Heart left ventricle (tissue), 16 donors: Measurements from ENCODE around the gene PNKP. TPM values are rescaled to one million over a fixed set of nuclear protein-coding genes. Genes with fewer than 3 reads are reported as not detected.

Source experiments
- ATAC-seq, 4 donors: fragments of 200-7000 bp; cut with Tn5 transposase; one replicate each; pipeline ENCODE4 v1.9.1; 2020 to 2022; ENCODE audit warnings: moderate library complexity in 4 of 4, mild to moderate bottlenecking in 3 of 4, moderate number of reproducible peaks in 1 of 4
- DNase-seq, 5 donors: peaks; one replicate each; pipeline ENCODE4 v3.0.0-alpha.2; 2020
- H3K27ac ChIP-seq, 12 donors: fragments of 200-600 bp; sonication (generic) in 4 of 12; one replicate each; pipeline versions ENCODE4 v1.5.0 to v1.8.0; 2016 to 2022; ENCODE audit warnings: mild to moderate bottlenecking in 2 of 12
- H3K27me3 ChIP-seq, 9 donors: fragments of 200-600 bp; sonication (generic) in 2 of 9; one replicate each; pipeline versions ENCODE4 v1.5.1 to v1.8.0; 2016 to 2022; ENCODE audit warnings: mild to moderate bottlenecking in 3 of 9
- H3K36me3 ChIP-seq, 9 donors: fragments of 200-600 bp; sonication (generic) in 2 of 9; one replicate each; pipeline versions ENCODE4 v1.5.0 to v1.8.0; 2018 to 2022; ENCODE audit warnings: mild to moderate bottlenecking in 2 of 9
- H3K4me1 ChIP-seq, 12 donors: fragments of 200-600 bp; sonication (generic) in 4 of 12; one replicate each; pipeline versions ENCODE4 v1.5.0 to v1.8.0; 2016 to 2022; ENCODE audit warnings: mild to moderate bottlenecking in 3 of 12
- H3K4me3 ChIP-seq, 12 donors: fragments of 200-600 bp; sonication (generic) in 4 of 12; one replicate each; pipeline versions ENCODE4 v1.5.0 to v1.8.0; 2017 to 2022; ENCODE audit warnings: mild to moderate bottlenecking in 9 of 12, moderate library complexity in 4 of 12
- H3K9me3 ChIP-seq, 12 donors: fragments of 200-600 bp; sonication (generic) in 4 of 12; one replicate each; pipeline versions ENCODE4 v1.5.0 to v1.8.0; 2016 to 2022; ENCODE audit warnings: mild to moderate bottlenecking in 1 of 12
- CTCF ChIP-seq, 12 donors: fragments of 200-600 bp; sonication (generic) in 4 of 12; IDR thresholded peaks; one replicate each; pipeline versions ENCODE4 v1.5.0 to v1.8.0; 2018 to 2022; ENCODE audit warnings: antibody characterized with exemption in 12 of 12, mild to moderate bottlenecking in 5 of 12
- POLR2A ChIP-seq, 2 donors: fragments of 450-650 bp; IDR thresholded peaks; one replicate each; pipeline ENCODE4 v1.6.1; 2017; ENCODE audit warnings: antibody characterized with exemption in 2 of 2, mild to moderate bottlenecking in 2 of 2, moderate library complexity in 2 of 2
- WGBS, 4 donors: extraction: QIAGEN DNeasy Blood & Tissue Kit in 2 of 4; methylation state at CpG; one replicate each; pipeline versions ENCODE4 v1.1.5 to v1.1.7; 2013 to 2018; 5-methylcytosine and 5-hydroxymethylcytosine counted together
- intact Hi-C, 10 donors: fragments of 100-400 bp; cut with DNase I; formaldehyde crosslinking; loops; one replicate each; pipeline versions ENCODE4 v1.11.1 to v1.14.2; 2022
- polyA plus RNA-seq, 2 donors: library from polyadenylated mRNA; stranded (reverse); fragments of 200-250 nt; gene quantifications; one replicate each; pipeline ENCODE4 v1.2.3, GENCODE V29; 2013
- total RNA-seq, 9 donors: library from RNA; depleted of rRNA in 2 of 9; stranded (reverse); fragments of >200 nt in 2 of 9; fragmentation: NEBNext Ultra II Directional in 3 of 9; extraction: Animal tissue kit (Norgen Biotek cat#: 25700) in 3 of 9; gene quantifications; one replicate each; pipeline versions ENCODE4 v1.1.0 to v1.2.4, GENCODE V29; 2016 to 2023
- donor health status: ischemic (EF 13 %, LVEDD 7.1; RV severe dilation, severe dysfunction).
- donor health status: healthy with polysubstance abuse.
- donor health status: DM: no; HTN: yes; CAD: no.
- donor health status: DM: no; HTN: no; CAD: no.
- donor health status: ischemic (EF 25% LVEDD 6.9; RV normal size, moderate dysfunction).
- donor health status: ischemic (EF 25% LVEDD 5.7; RV mildly dilated, moderate dysfunction).
- donor health status: healthy.
- donor health status: DM: yes; HTN: yes; CAD: no.
- donor health status: ischemic (EF 35%, LVEDD 5.7; RV mildly dilated, moderate dysfunction).
- donor health status: nonischemic (EF 11% LVEDD 7.7; RV severe dilation, severe dysfunction).
- donor health status: DM: yes; HTN: yes; CAD: no.
- donor health status: PGD.
- donor health status: ischemic (EF 29% LVEDD 5.4; RV normal size, mild dysfunction).
- donor health status: nonischemic (EF 23%, LVEDD 6.1; RV moderate dilation, normal function).

Gene PNKP
- total and polyA plus RNA-seq, 11 donors, result 26.6 to 57.0 (median 36.8) TPM

GRCh38 chr19:49851456-49852259 lies 15.7 kb downstream of the PNKP start:
- no peak for ATAC-seq
- TF ChIP-seq CTCF (IDR thresholded peaks at IDR 0.05) (peak in 1 of 12 donors; percentile 6), POLR2A (IDR thresholded peaks at IDR 0.05) (no peak)
- intact Hi-C loops, result loop anchor here in 6 of 10 donors (2.0 to 5.0 kb wide), 4 partner anchors 15 to 39 kb away; partner anchors contain the start of genes MED25 (in 4 of the 6), FUZ (in 1 of the 6) and PNKP (in 1 of the 6)
- Histone ChIP-seq H3K4me1 (peaks cover 3 to 42% (median 25%) of the 10 kb centered on the region in 12 donors), H3K27ac (peak overlapping the region; percentile 93 to 100 (median 99)), H3K9me3 (peaks cover 0 to 9% (median 0%) of the 10 kb centered on the region in 12 donors), H3K4me3 (peak overlapping the region; percentile 60 to 99 (median 76)), H3K27me3 (no peaks in the 10 kb centered on the region), H3K36me3 (peaks cover 0 to 25% (median 20%) of the 10 kb centered on the region in 9 donors)
- peak in 1 of 5 donors; percentile 58 for DNase-seq
- 2 to 10% (median 5%) methylated on average over 17 to 78 of the region's 78 CpGs for WGBS, 4 donors

GRCh38 chr19:49850487-49851342 lies 16.7 kb downstream of the PNKP start, which contains the start of gene PTOV1:
Gene PTOV1, plus strand, starts transcription at chr19:49851159.
- ATAC-seq (peak; percentile 94 to 97 (median 94)), DNase-seq (peak; percentile 92 to 96 (median 93))
- intact Hi-C loops, result loop anchor here in 6 of 10 donors (1.0 to 5.0 kb wide), 6 partner anchors 16 to 173 kb away; partner anchors contain the start of genes MED25 (in 4 of the 6), FUZ (in 1 of the 6), PNKP (in 1 of the 6) and PRMT1 (in 1 of the 6)
- Histone ChIP-seq H3K36me3 (peaks cover 0 to 16% (median 11%) of the 10 kb centered on the region in 9 donors), H3K4me3 (peak within 1 kb of the TSS; percentile 60 to 99 (median 76)), H3K9me3 (peaks cover 0 to 9% (median 0%) of the 10 kb centered on the region in 12 donors), H3K4me1 (peaks cover 3 to 42% (median 25%) of the 10 kb centered on the region in 12 donors), H3K27ac (peak within 1 kb of the TSS; percentile 93 to 100 (median 99)), H3K27me3 (no peaks in the 10 kb centered on the region)
- 1% methylated on average over 36 to 98 of the region's 98 CpGs for WGBS, 4 donors
- peak; percentile 29 to 86 for TF ChIP-seq POLR2A (IDR thresholded peaks at IDR 0.05)
- no peak for TF ChIP-seq CTCF (IDR thresholded peaks at IDR 0.05)

- WGBS, 4 donors, result 46 to 58% (median 57%) methylated on average over 12 of the region's 12 CpGs
- TF ChIP-seq POLR2A (IDR thresholded peaks at IDR 0.05) (no peak), CTCF (IDR thresholded peaks at IDR 0.05) (no peak)
- Histone ChIP-seq H3K27ac (peak overlapping the region in 11 of 12 donors; percentile 94 to 100 (median 99)), H3K27me3 (no peaks in the 10 kb centered on the region), H3K4me1 (peaks cover 3 to 42% (median 25%) of the 10 kb centered on the region in 12 donors), H3K36me3 (peaks cover 0 to 10% (median 5%) of the 10 kb centered on the region in 9 donors), H3K9me3 (peaks cover 0 to 9% (median 0%) of the 10 kb centered on the region in 12 donors), H3K4me3 (peak overlapping the region; percentile 60 to 99 (median 76))
- ATAC-seq (peak in 2 of 4 donors; percentile 4 to 22), DNase-seq (no peak)
- intact Hi-C loops, result loop anchor here in 6 of 10 donors (1.0 to 5.0 kb wide), 6 partner anchors 17 to 173 kb away; partner anchors contain the start of genes MED25 (in 4 of the 6), FUZ (in 1 of the 6), PNKP (in 1 of the 6) and PRMT1 (in 1 of the 6)
Measured at GRCh38 chr19:49850221-49850486, 17.2 kb downstream of the PNKP start.
